Activated CD4-positive, alpha-beta T cell treated with anti-CD3 and anti-CD28 coated beads, Interleukin-2, Interleukin-4, amounts not matched to agents 100 ng/mL and 50 ng/mL, durations not matched to agents 16 hours and 8 hours (primary cell): ENCODE data around the gene ADAMTS15.

Source experiments
- DNase-seq: peaks from one replicate; pipeline ENCODE4 v3.0.0-alpha.2; 2020; ENCODE audit warnings: low spot score

Gene ADAMTS15, protein sequence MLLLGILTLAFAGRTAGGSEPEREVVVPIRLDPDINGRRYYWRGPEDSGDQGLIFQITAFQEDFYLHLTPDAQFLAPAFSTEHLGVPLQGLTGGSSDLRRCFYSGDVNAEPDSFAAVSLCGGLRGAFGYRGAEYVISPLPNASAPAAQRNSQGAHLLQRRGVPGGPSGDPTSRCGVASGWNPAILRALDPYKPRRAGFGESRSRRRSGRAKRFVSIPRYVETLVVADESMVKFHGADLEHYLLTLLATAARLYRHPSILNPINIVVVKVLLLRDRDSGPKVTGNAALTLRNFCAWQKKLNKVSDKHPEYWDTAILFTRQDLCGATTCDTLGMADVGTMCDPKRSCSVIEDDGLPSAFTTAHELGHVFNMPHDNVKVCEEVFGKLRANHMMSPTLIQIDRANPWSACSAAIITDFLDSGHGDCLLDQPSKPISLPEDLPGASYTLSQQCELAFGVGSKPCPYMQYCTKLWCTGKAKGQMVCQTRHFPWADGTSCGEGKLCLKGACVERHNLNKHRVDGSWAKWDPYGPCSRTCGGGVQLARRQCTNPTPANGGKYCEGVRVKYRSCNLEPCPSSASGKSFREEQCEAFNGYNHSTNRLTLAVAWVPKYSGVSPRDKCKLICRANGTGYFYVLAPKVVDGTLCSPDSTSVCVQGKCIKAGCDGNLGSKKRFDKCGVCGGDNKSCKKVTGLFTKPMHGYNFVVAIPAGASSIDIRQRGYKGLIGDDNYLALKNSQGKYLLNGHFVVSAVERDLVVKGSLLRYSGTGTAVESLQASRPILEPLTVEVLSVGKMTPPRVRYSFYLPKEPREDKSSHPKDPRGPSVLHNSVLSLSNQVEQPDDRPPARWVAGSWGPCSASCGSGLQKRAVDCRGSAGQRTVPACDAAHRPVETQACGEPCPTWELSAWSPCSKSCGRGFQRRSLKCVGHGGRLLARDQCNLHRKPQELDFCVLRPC

DNA sequence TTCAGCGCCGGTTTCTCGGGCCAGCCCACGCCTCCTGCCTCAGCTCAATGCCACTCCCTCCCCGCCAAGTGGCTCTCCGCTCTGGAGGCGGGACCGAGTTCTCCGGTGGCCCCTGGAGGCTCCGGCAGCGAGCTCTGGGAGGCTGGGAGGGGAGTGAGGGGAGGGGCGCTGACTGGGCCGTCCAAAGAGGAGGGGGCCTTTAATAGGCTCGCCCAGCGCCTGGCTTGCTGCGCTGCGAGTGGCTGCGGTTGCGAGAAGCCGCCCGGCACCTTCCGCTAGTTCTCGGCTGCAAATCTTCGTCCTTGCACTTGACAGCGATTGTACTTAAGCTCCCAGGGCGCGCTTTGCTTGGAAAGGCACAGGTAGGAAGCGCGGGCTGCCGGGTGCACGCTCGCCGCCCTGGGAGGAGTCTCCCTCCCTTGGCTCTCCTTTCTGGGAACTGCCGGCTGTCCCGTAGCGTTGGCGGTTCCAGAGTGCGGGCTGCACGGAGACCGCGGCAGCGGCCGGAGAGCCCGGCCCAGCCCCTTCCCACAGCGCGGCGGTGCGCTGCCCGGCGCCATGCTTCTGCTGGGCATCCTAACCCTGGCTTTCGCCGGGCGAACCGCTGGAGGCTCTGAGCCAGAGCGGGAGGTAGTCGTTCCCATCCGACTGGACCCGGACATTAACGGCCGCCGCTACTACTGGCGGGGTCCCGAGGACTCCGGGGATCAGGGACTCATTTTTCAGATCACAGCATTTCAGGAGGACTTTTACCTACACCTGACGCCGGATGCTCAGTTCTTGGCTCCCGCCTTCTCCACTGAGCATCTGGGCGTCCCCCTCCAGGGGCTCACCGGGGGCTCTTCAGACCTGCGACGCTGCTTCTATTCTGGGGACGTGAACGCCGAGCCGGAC is at the start of gene ADAMTS15:
Gene ADAMTS15 (plus strand): TSS at position 230 of the 894 bp plus-strand sequence. CDS start 329 bp downstream, at position 559.
- DNase-seq: peak; percentile 41

DNA sequence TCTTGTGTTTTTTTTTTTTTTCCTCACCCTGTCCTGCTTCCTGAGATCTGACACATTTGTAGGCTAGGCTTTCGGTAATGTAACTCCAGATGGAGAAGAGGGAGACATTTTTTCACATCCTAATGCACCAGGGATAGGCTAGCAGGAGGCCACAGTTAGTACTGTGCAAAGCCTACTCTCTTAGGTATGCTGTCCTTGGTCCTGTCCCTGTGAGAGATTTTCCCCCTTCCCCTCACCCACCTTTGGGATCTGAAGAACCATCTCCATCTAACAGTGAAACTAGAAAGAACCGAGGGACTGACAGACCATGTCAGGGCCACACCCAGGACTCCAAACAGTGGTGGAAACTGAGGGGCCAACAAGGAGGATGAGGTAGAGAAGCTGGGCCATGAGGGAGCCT is 49.2 kb upstream of the ADAMTS15 start:
- DNase-seq: no peak

- DNase-seq: no peak
These were observed 47.5 kb upstream of the ADAMTS15 start for GRCh38 chr11:130400781-130401483.

- no peak for DNase-seq
These were observed 45.9 kb upstream of the ADAMTS15 start for GRCh38 chr11:130402570-130402969.

DNA sequence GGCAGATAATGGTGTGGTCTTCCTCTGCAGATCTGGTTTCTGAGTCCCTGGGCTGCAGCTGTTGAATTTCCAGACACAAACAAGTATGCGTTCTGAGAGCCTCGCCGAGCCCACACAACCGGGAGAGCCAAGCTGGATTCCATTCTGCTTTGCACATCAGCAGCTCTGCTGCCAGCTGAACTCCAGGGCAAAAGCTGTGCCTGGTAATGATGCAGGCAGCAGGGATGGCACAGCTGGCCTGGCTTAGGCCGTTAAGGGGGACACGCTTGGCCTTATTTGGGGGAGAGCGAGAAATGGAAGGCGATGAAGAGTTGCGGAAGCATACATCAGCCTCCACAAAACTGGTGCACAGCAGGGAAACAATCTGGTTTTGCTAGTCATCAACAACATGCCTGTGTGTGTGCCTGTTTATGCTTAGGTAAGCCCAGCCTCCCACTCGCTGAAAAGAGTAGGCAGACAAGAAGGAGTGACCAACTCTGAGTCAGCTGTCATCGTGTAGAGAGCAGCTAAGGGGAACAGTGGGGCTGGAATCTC is 45.1 kb upstream of the ADAMTS15 start:
- DNase-seq: no peak

- DNase-seq: no peak
These were observed 44.5 kb upstream of the ADAMTS15 start for GRCh38 chr11:130403967-130404366.

GRCh38 chr11:130404727-130405126 is 43.7 kb upstream of the ADAMTS15 start:
- no peak for DNase-seq

GRCh38 chr11:130405428-130405827 is 43.0 kb upstream of the ADAMTS15 start:
- no peak for DNase-seq

DNA sequence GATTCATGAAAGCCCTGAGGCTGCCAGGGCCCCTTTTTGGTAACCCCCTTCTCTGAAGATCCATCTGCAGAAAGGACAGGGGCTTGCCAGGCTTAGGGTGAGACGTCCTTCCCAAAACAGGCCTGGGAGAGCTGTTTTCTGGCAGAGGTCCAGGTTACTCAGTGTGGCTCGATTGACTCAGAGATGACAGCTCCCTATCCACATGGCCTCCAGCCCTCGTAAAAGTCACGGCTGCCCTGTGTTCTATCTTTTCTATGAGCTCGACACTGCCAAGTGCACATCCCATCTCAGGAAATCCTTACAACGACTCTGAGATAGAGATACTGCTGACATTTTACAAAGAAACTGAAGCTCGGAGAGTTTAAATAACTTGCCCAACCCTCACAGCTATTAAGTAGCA is 40.5 kb upstream of the ADAMTS15 start:
- DNase-seq: no peak

DNA sequence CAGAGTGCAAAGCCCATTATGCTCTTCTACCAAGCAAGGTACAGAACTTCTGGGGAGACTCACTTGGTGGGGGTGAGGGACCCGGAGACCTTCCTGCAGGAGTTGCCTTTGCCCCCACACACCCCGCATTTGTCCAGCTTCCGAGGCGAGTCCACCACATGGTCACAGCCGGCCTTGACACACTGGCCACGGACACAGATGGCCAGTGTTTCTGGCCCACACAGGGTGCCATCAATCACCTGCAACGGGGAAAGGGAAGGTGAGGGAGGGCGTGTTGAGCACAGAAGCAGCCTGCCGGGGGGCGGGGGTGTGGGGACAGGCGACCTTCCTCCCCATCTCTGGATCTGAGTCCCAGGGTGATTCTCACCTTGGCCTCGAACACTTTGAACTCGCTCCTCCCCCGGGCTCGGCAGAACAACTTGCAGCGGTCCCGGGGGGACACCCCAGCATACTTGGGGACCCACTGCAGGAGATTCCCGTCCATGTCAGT is 40.0 kb upstream of the ADAMTS15 start:
- DNase-seq: no peak

DNA sequence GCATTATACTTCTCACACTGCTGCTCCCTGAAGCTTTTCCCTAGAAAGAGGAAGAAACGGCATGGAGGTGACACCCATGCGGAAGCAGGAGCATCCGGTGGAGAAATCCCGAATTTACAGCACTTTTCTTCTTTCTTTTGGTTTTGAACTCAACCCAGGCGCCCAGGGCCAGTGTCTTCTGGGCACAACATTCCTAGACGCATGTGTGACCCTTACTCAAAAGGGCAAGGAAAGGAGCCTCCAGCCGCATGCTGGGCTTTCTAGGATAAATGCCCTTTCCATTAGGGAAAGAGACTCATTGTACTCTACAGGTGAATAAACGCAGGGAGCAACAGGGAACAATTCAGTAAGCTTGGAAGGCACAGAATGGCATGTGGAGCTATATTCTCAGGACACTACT is 39.5 kb upstream of the ADAMTS15 start:
- no peak for DNase-seq

DNA sequence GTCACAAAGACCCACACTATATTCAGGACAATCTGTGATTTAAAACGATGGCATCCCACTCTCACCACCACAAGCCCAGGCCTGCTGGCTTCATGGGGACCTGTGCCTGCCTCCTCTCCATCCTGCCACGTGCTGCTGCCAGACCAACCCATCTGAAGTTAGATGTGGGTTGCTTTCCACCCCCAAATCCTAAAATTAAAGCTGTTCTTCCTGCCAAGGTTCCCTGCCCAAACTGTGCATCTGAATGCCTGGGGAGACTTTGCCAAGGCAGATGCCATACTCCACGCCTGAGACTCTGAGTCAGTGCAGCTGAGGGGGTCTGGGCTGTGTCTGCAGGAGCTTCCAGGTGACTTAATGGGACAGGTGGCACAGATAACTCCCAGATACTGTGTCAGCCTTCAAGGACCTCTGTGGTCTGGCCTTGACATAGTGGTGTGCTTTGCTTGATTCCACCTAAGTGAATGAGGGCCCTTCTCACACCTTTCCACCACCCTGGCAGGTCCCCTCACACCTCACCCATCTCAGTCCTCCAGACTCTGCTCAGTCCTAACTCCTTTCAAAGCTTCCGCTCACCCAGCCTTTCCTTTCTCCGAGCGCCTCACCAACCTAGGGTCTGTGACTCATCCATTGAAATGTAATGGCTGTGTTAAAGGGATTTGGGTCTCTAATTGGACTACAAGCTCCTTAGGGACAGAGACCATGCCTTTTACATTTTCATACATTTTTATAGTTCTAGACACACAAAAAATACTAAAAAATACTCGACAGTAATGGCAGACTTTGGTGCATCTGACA is 38.7 kb upstream of the ADAMTS15 start:
- DNase-seq: no peak

GRCh38 chr11:130411223-130411622 is 37.2 kb upstream of the ADAMTS15 start:
- DNase-seq: no peak

- no peak for DNase-seq
These were observed 34.9 kb upstream of the ADAMTS15 start for GRCh38 chr11:130413405-130414106.

DNA sequence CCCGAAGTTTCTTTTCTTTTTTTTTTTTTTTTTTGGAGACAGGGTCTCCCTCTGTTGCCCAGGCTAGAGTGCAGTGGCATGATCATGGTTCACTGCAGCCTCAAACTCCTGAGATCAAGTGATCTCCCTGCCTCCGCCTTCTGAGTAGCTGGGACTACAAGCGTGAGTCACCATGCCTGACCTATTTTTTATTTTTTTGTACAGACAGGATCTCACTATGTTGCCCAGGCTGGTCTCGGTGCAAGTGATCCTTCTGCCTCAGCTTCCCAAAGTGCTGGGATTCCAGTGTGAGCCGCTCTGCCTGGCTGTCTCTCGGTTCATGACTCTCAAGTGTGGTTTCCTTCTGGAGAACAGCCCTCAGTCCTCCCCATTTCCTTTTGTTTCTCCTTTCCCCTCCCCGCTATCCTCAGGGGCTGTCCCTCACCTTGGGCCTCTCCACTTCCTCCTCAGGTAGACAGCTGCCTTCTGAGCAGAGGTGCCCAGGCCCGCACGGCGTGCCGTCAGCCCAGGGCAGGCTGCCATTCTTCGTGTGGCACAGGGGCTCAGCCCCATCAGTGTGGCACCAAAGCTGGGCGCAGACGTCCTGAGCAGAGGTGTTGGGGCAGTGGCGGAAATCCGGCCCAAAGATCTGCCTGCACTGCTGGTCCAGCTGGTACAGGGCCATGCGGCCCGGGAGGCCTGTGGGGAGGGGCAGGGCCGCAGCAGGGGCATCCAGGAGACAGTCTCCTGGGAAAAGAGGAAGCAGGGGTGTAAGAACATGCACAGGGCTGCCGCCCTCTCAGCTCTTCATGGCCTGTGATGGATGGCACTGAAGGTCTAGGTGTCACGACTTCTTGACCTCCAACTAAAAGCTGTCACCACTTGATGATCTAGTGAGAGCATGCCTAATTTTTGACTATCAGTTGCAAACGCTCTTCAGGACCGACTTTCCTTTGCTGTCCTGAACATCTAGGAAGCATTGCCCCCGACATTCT is 34.1 kb upstream of the ADAMTS15 start:
- DNase-seq: no peak

DNA sequence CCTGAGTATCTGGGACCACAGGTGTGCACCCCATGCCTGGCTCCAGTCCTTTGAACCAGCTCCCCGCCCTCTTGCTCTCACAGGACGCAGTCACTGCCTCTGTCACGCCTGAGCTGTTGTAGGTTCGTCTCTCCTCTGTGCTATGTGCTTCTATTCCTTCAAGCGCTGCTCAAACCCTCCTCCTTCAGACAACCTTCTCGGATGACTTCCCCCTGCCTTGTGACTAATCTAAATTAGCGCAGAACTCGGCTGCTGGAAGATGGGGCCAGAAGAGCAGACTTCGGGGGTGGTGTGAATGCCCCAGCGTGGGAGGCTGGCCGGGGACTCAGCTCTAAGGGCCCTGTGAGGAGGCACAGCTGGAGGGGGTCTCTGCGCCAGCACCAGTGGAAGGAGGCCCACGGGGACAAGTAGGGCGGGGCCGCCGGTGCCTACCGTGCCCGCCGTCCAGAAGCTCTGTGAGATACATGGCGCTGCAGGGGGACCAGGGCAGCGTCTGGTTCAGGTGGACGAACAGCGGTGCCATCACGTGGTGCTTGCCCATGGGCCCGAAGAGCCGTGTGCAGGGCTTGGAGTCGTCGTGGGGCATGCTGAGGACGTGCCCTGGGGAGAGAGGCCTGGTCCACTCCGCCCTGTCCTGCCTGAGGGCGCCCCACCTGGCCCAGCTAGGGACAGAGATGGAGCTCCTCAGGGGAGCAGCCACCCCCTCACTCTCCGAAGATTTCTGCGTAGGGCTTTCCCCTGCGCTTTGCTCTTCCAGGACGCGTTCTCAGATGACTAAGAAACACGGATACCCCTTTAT is 32.5 kb upstream of the ADAMTS15 start:
- DNase-seq: no peak

DNA sequence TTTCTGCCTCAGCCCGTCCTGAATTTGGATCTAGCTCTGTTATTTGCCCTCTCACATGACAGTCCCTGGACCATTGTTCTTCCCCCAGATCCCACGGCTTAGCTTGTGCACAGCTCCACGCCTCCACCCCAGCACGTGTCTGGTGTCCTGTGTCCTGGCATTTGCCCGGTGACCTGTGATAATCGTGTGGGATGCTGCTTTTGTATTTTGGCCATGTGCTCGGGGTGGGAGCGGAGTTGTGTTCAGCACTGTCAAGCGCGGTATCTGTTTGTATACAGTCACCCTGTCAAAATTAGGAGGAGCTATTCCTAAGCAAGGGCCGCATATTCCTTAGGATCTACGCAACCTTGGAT is 31.9 kb upstream of the ADAMTS15 start:
- DNase-seq: no peak
